Left lobe of liver (tissue), 2 donors: ENCODE measurements around the gene SCAMP1. TPM values are rescaled to one million over a fixed set of nuclear protein-coding genes. Genes with fewer than 3 reads are reported as not detected.
"Not testable (repeated sequence)": the region's sequence is repeated elsewhere in the genome, so short reads cannot be mapped to it uniquely, and the experiment has no call there.

Experiments used
- ATAC-seq: fragments of 200-7000 bp; cut with Tn5 transposase; one replicate; pipeline ENCODE4 v1.9.1; 2020; ENCODE audit warnings: mild to moderate bottlenecking, moderate library complexity
- DNase-seq: peaks from one replicate; pipeline ENCODE4 v3.0.0-alpha.2; 2020; ENCODE audit warnings: low spot score
- total RNA-seq: library from RNA; stranded (reverse); gene quantifications from one replicate; pipeline ENCODE4 v1.2.1, GENCODE V29; 2021
- donor health status: DM: no; HTN: no; CAD: no; lungs with moderate emphysema.
- donor health status: DM: no; HTN: yes; CAD: no.

The SCAMP1 gene
- total RNA-seq, 1 donor from 2014 or later, result 11.3 TPM

DNA sequence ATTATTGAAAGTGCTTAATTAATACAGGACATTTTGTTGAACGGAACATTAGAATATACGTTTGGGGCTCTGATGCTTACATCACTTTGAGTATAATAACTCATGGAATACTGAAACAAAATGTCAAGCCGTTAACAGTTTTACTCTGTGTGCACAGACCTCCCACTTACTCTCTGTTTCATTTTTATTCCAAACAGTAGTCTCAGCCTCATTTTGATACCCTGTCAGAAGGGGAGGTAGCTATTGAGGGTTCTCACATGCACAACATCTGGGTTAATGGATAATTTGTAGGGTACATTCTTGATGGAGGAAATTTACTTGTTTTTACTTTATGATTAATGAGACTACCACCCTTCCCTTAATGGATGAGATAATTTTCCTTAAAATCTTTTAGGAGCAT lies 59.0 kb downstream of the SCAMP1 start:
- no peak for DNase-seq
- no peak for ATAC-seq

GRCh38 chr5:78420548-78420947 lies 60.1 kb downstream of the SCAMP1 start:
- DNase-seq (no peak), ATAC-seq (no peak)

DNA sequence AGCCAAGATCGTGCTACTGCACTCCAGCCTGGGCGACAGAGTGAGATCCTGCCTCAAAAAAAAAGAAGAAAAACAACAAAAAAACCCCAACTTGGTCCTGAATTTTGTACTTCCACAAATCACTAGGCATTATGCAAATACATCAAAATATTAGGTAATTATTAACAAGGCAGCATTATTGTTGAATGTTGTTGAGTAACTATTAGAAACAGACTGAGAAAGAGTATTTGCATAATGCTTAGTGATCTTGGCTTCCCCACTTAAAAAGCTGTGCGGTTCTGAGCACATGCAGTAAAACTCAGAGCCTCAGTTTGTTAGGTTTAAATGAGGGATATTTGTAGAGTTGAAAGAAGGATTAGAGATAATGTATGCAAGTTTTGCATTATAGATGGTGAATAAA lies 64.2 kb downstream of the SCAMP1 start:
- ATAC-seq, result no peak
- no peak for DNase-seq

- ATAC-seq (no peak), DNase-seq (no peak)
Observed at GRCh38 chr5:78429332-78429980, 69.0 kb downstream of the SCAMP1 start.

GRCh38 chr5:78430866-78431265 lies 70.4 kb downstream of the SCAMP1 start:
- DNase-seq (no peak), ATAC-seq (no peak)

GRCh38 chr5:78433972-78434371 lies 73.6 kb downstream of the SCAMP1 start:
- DNase-seq (no peak), ATAC-seq (no peak)

- ATAC-seq, result no peak
- DNase-seq, result no peak
Observed at GRCh38 chr5:78447775-78448424, 87.5 kb downstream of the SCAMP1 start.

GRCh38 chr5:78449103-78449502 lies 88.7 kb downstream of the SCAMP1 start:
- no peak for DNase-seq

DNA sequence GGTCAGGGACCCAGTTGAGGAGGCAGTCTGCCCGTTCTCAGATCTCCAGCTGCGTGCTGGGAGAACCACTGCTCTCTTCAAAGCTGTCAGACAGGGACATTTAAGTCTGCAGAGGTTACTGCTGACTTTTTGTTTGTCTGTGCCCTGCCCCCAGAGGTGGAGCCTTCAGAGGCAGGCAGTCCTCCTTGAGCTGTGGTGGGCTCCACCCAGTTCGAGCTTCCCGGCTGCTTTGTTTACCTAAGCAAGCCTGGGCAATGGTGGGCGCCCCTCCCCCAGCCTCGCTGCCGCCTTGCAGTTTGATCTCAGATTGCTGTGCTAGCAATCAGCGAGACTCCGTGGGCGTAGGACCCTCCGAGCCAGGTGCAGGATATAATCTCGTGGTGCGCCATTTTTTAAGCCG lies 97.1 kb downstream of the SCAMP1 start:
- not testable (repeated sequence) for ATAC-seq

More at GRCh38 chr5:78449103-78449502, 88.7 kb downstream of the SCAMP1 start:
- no peak for ATAC-seq

GRCh38 chr5:78458843-78459242 lies 98.4 kb downstream of the SCAMP1 start:
- DNase-seq (no peak), ATAC-seq (no peak)

More for the DNA sequence above, 97.1 kb downstream of the SCAMP1 start:
- not testable (repeated sequence) for DNase-seq

GRCh38 chr5:78467140-78467539 lies 106.7 kb downstream of the SCAMP1 start:
- DNase-seq, result no peak
- no peak for ATAC-seq

DNA sequence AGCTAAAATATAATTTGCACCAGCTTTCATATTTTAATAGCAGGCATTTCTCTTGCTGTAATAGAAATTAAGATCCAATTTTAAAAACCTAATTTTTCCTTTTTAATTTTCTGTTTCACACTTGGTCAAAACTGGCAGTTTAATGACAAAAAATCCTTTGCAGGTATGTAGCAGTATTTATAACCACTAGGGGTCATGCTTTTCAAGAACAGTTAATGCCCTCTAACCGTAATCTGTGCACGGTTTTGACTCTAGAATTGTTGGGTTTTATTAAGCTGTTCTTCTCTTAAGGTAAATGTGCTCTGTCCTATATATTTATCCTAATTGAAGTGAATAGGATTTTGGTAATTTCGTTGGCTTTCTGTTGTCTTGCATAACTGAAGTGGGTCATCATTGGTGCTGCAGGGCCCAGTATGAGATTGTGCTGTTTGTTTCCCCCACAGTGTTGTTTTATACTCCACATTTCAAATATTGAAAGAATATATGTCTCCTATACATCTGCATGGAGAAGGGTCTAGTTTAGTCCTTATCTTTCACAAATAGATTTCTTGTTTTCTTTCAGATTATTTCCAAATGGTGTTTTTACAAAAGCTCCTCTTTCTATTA lies 107.4 kb downstream of the SCAMP1 start:
- peak; percentile 80 for ATAC-seq
- no peak for DNase-seq

DNA sequence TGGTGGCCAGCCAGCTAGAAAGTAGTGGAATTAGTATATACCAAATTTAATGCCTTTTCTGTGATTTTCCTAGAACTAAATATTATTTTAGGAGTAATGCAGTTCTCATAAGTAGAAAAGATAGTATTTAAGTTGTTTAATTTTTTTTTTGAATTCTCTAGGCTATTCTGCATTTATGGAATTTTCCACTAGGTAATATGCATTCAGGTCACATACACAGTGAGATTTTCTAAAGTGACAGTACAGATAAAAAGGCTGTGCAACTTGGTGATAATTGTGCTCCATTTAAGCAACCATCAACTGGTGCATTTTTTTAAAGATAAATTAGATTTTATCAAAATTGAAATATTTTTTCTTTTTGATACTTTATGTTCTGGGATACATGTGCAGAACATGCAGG lies 111.5 kb downstream of the SCAMP1 start:
- ATAC-seq, result no peak
- DNase-seq, result no peak

GRCh38 chr5:78472469-78473106 lies 112.2 kb downstream of the SCAMP1 start:
- no peak for ATAC-seq
- no peak for DNase-seq

GRCh38 chr5:78473751-78474150 lies 113.3 kb downstream of the SCAMP1 start:
- no peak for ATAC-seq
- no peak for DNase-seq

DNA sequence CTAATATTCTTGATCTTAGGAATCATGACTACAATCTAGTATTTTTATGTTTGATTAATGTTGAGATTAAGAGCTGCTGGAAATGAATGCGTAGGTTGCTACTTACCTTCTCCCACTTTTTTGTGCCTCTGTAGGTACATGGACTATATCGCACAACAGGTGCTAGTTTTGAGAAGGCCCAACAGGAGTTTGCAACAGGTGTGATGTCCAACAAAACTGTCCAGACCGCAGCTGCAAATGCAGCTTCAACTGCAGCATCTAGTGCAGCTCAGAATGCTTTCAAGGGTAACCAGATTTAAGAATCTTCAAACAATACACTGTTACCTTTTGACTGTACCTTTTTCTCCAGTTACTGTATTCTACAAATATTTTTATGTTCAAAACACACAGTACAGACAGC lies 115.0 kb downstream of the SCAMP1 start:
- ATAC-seq (no peak), DNase-seq (no peak)

DNA sequence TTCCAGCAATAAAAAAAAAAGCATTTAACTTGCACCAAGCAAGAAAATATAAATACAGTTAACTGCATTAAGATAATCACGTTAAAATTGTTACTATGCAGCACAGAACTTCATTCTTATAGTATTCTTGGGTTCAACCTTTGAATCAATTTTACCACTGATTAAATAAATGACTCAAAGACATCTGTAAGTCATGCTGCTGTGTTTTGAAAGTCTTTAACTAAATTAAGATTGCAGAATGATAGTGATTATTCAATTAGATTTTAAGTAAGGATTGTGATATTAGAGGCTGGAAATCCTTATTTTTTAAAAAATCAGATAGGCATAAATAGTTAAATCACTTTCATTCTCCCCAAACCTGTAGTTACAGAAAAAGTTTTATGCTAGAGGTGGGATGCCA lies 116.4 kb downstream of the SCAMP1 start:
- no peak for DNase-seq
- ATAC-seq, result no peak

GRCh38 chr5:78482948-78483347 lies 122.5 kb downstream of the SCAMP1 start:
- no peak for ATAC-seq

GRCh38 chr5:78483809-78484521 lies 123.5 kb downstream of the SCAMP1 start:
- peak; percentile 63 for ATAC-seq
- no peak for DNase-seq

More at GRCh38 chr5:78482948-78483347, 122.5 kb downstream of the SCAMP1 start:
- no peak for DNase-seq

- ATAC-seq (no peak), DNase-seq (no peak)
Observed at GRCh38 chr5:78486218-78486617, 125.8 kb downstream of the SCAMP1 start.

DNA sequence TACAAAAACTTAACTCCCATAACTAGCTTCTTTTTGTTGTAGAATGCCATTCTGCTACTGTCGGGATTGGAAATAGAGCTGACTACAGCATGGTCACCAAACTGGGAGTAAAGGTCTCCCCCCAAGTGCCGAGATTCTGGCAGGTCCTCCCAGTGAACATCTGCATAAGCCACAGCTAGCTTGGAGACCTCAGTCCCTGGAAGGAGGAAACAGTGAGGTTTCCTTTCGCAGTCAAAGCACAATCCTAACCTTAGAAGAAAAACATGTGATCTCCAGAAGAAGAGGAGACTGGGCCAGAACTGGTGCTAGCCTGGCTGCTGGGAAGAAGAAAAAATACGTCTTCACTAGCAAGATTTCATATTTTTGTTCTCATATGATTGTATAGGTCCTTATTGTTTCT lies 127.4 kb downstream of the SCAMP1 start:
- no peak for DNase-seq

More for the DNA sequence above, 127.4 kb downstream of the SCAMP1 start:
- no peak for ATAC-seq
